ENCODE measurements around the gene RSAD2. TPM values are rescaled to one million over a fixed set of nuclear protein-coding genes. Genes with fewer than 3 reads are reported as not detected.

The RSAD2 gene
- total RNA-seq, 3 donors from 2014 or later = 8.9 to 35.0 (median 12.0) TPM

Other genes starting within 250 kb of the RSAD2 start
- gene CMPK2, start 11.9 kb upstream of the RSAD2 start, total RNA-seq = 10 to 100 TPM in 1 of 3 donors, 1 to 10 TPM in 2; 7.2 to 15.8 (median 9.8) TPM
- 10 to 100 TPM; 14.3 to 18.7 (median 18.3) TPM for gene RNF144A, start 39.6 kb downstream of the RSAD2 start, total RNA-seq